Erythroblast (primary cell): ENCODE results near the gene RASAL1.
"Not testable (repeated sequence)": the region's sequence is repeated elsewhere in the genome, so short reads cannot be mapped to it uniquely, and the experiment has no call there.

Experiments
- GATA1 ChIP-seq: IDR thresholded peaks from 2 replicates; pipeline ENCODE4 v1.6.1; 2011; ENCODE audit warnings: low read depth, mild to moderate bottlenecking, control low read depth, low read length, moderate library complexity
- POLR2A ChIP-seq: IDR thresholded peaks from 2 replicates; pipeline ENCODE4 v1.6.1; 2011; ENCODE audit warnings: mild to moderate bottlenecking, low read length

GRCh38 chr12:113117684-113118083 lies 17.9 kb downstream of the RASAL1 start:
- not testable (repeated sequence) for TF ChIP-seq POLR2A, GATA1
